ENCODE data around the gene PDK2. TPM values are rescaled to one million over a fixed set of nuclear protein-coding genes. Genes with fewer than 3 reads are reported as not detected.

The PDK2 gene
- total and polyA plus RNA-seq, 9 of the 15 experiments (the other 6 are each of a cell fraction or from before 2014, with no cell fraction given): 0.03 to 2.5 (median 1.4) TPM

- no peak for TF ChIP-seq ZBTB1 (CRISPR knock-in tag; IDR thresholded peaks at IDR 0.05; ENCODE audit: borderline replicate concordance, low read depth)
- TF ChIP-seq SNRNP70 (optimal IDR thresholded peaks at IDR 0.05; ENCODE audit: low read depth, low read length): no peak
- TF ChIP-seq BDP1 (IDR thresholded peaks at IDR 0.05; ENCODE audit: insufficient read depth, insufficient read length): no peak
- TF ChIP-seq TRIM28 (IDR thresholded peaks at IDR 0.05): no peak
- TF ChIP-seq CREB3 (tag; conservative IDR thresholded peaks at IDR 0.05; ENCODE audit: low read depth): no peak
- no peak for TF ChIP-seq ZNF695 (CRISPR knock-in tag; IDR thresholded peaks at IDR 0.05)
- no peak for TF ChIP-seq ZFP30 (CRISPR knock-in tag; IDR thresholded peaks at IDR 0.05; ENCODE audit: borderline replicate concordance)
- TF ChIP-seq ZEB2 (IDR thresholded peaks at IDR 0.05): no peak
- TF ChIP-seq TRIM25 (IDR thresholded peaks at IDR 0.05; ENCODE audit: borderline replicate concordance): no peak
- no peak for TF ChIP-seq U2AF1 (optimal IDR thresholded peaks at IDR 0.05; ENCODE audit: low read depth, low read length)
- no peak for TF ChIP-seq CBFB (CRISPR knock-in tag; IDR thresholded peaks at IDR 0.05)
- TF ChIP-seq BRCA1 (IDR thresholded peaks at IDR 0.05): no peak
- TF ChIP-seq BRCA1 (CRISPR knock-in tag; IDR thresholded peaks at IDR 0.05): no peak
- no peak for TF ChIP-seq MED1 (CRISPR knock-in tag; IDR thresholded peaks at IDR 0.05; ENCODE audit: borderline replicate concordance)
- no peak for TF ChIP-seq PHF20 (IDR thresholded peaks at IDR 0.05; ENCODE audit: partially characterized antibody)
Observed at GRCh38 chr17:50151041-50151936, 56.1 kb downstream of the PDK2 start (continued).

Data from K562 (cell line).